Adrenal gland (tissue), 12 donors: Measurements from ENCODE around the gene TECRL. TPM values are rescaled to one million over a fixed set of nuclear protein-coding genes. Genes with fewer than 3 reads are reported as not detected.

Experiments used
- DNase-seq, 7 donors: peaks; one replicate each; pipeline ENCODE4 v3.0.0-alpha.2; 2019 to 2020
- H3K27ac ChIP-seq, 5 donors: fragments of 200-600 bp; sonication (generic) in 4 of 5; 1 replicate in 3 of 5; 2 replicates in 2 of 5; pipeline versions ENCODE4 v1.5.1 to v1.8.0; 2016 to 2020; ENCODE audit warnings: mild to moderate bottlenecking in 1 of 5
- H3K27me3 ChIP-seq: fragments of 200-600 bp; 2 replicates; pipeline ENCODE4 v1.8.0; 2021
- H3K36me3 ChIP-seq, 2 donors: fragments of 200-600 bp; replicated peaks in 1 of 2; 1 replicate in 1 of 2; 2 replicates in 1 of 2; pipeline versions ENCODE4 v1.5.1 to v1.8.0; 2018 to 2022
- H3K4me1 ChIP-seq, 2 donors: fragments of 200-600 bp; replicated peaks in 1 of 2; 1 replicate in 1 of 2; 2 replicates in 1 of 2; pipeline versions ENCODE4 v1.5.1 to v1.8.0; 2018 to 2021
- H3K4me3 ChIP-seq, 4 donors: fragments of 200-600 bp; sonication (generic) in 3 of 4; one replicate each; pipeline ENCODE4 v1.5.1; 2016 to 2018
- H3K9me3 ChIP-seq, 3 donors: fragments of 200-600 bp; sonication (generic) in 1 of 3; replicated peaks in 1 of 3; 1 replicate in 2 of 3; 2 replicates in 1 of 3; pipeline versions ENCODE4 v1.5.1 to v1.8.0; 2016 to 2021
- CTCF ChIP-seq, 6 experiments: fragments of 450-650 bp in 4 of 6; fragments of 200-600 bp in 2 of 6; sonication (generic) in 1 of 6; IDR thresholded peaks; 1 replicate in 5 of 6; 2 replicates in 1 of 6; pipeline versions ENCODE4 v1.5.1 to v1.8.0; 2016 to 2021; ENCODE audit warnings: antibody characterized with exemption in 6 of 6, mild to moderate bottlenecking in 2 of 6, moderate library complexity in 1 of 6
- POLR2A ChIP-seq, 2 donors: fragments of 450-650 bp; IDR thresholded peaks; one replicate each; pipeline ENCODE4 v1.6.1; 2017; ENCODE audit warnings: antibody characterized with exemption in 2 of 2, mild to moderate bottlenecking in 2 of 2, moderate library complexity in 1 of 2
- WGBS, 4 donors: extraction: QIAGEN DNeasy Blood & Tissue Kit in 2 of 4; methylation state at CpG; one replicate each; pipeline versions ENCODE4 v1.1.5 to v1.1.7; 2013 to 2017; 5-methylcytosine and 5-hydroxymethylcytosine counted together
- intact Hi-C, 2 donors: fragments of 100-400 bp; cut with DNase I; formaldehyde crosslinking; loops; one replicate each; pipeline versions ENCODE4 v1.14.1 to v1.15.0; 2022 to 2023
- polyA plus RNA-seq, 3 donors: library from polyadenylated mRNA; stranded (reverse); fragments of 200-250 nt in 2 of 3; fragments of 350-450 nt in 1 of 3; fragmentation: Illumina TruSeq in 1 of 3; extraction: RNeasy Lipid Tissue Mini Kit (QIAGEN cat#74804) in 1 of 3; gene quantifications; one replicate each; pipeline ENCODE4 v1.2.3, GENCODE V29; 2013 to 2014
- total RNA-seq, 9 donors: library from RNA; depleted of rRNA in 4 of 9; stranded (reverse); fragments of >200 nt in 4 of 9; fragments of 120-200 nt in 1 of 9; fragmentation: NEBNext Ultra II Directional in 1 of 9; extraction: Animal tissue kit (Norgen Biotek cat#: 25700) in 1 of 9; gene quantifications; one replicate each; pipeline versions ENCODE4 v1.1.0 to v1.2.4, GENCODE V29; 2013 to 2023
- donor health status: healthy with polysubstance abuse.
- donor health status: Bipolar disorder and iron deficiency.
- donor health status: DM: yes; HTN: yes; CAD: no.
- donor health status: DM: no; HTN: no; CAD: no.
- donor health status: DM: no; HTN: no; CAD: no.
- donor health status: DM: yes; HTN: yes; CAD: no.

The TECRL gene
- total and polyA plus RNA-seq, 12 donors, result 0.14 to 7.9 (median 0.54) TPM; not detected in 2

GRCh38 chr4:64394469-64394868 is 14.8 kb downstream of the TECRL start:
- H3K36me3 ChIP-seq, result no peaks in the 10 kb centered on the region
- no peaks in the 10 kb centered on the region for H3K27me3 ChIP-seq
- TF ChIP-seq POLR2A (IDR thresholded peaks at IDR 0.05), result no peak
- TF ChIP-seq CTCF (IDR thresholded peaks at IDR 0.05), result no peak
- WGBS, 4 donors, result 57 to 69% (median 64%) methylated on average over 3 of the region's 3 CpGs
- no peak overlapping the region for H3K4me3 ChIP-seq
- H3K9me3 ChIP-seq, result no peaks in the 10 kb centered on the region
- H3K4me1 ChIP-seq, result no peaks in the 10 kb centered on the region
- intact Hi-C loops, result no loop called here
- H3K27ac ChIP-seq, result no peak overlapping the region
- no peak for DNase-seq

GRCh38 chr4:64388252-64388651 is 21.0 kb downstream of the TECRL start:
- 63 to 85% (median 71%) methylated on average over 1 of the region's 1 CpG for WGBS, 4 donors
- H3K36me3 ChIP-seq, result no peaks in the 10 kb centered on the region
- H3K27ac ChIP-seq, result no peak overlapping the region
- H3K9me3 ChIP-seq, result no peaks in the 10 kb centered on the region
- H3K27me3 ChIP-seq, result no peaks in the 10 kb centered on the region
- no peaks in the 10 kb centered on the region for H3K4me1 ChIP-seq
- intact Hi-C loops, result no loop called here
- TF ChIP-seq CTCF (IDR thresholded peaks at IDR 0.05), result no peak
- TF ChIP-seq POLR2A (IDR thresholded peaks at IDR 0.05), result no peak
- H3K4me3 ChIP-seq, result no peak overlapping the region
- no peak for DNase-seq

GRCh38 chr4:64385220-64385619 is 24.0 kb downstream of the TECRL start:
- no peaks in the 10 kb centered on the region for H3K36me3 ChIP-seq

More at GRCh38 chr4:64385220-64385619, 24.0 kb downstream of the TECRL start:
- intact Hi-C loops, result no loop called here
- no peaks in the 10 kb centered on the region for H3K9me3 ChIP-seq
- WGBS, 4 donors, result 72 to 100% (median 79%) methylated on average over 1 of the region's 1 CpG
- no peak overlapping the region for H3K27ac ChIP-seq
- TF ChIP-seq CTCF (IDR thresholded peaks at IDR 0.05) (no peak), POLR2A (IDR thresholded peaks at IDR 0.05) (no peak)
- H3K4me1 ChIP-seq, result no peaks in the 10 kb centered on the region
- DNase-seq, result no peak
- no peaks in the 10 kb centered on the region for H3K27me3 ChIP-seq
- no peak overlapping the region for H3K4me3 ChIP-seq
